Prostate gland (tissue), 2 donors: ENCODE results near the gene LMNTD1. TPM values are rescaled to one million over a fixed set of nuclear protein-coding genes. Genes with fewer than 3 reads are reported as not detected.
A peak's percentile ranks its signal among the peaks of the same experiment; 100 is the strongest.
"Not testable (repeated sequence)": the region's sequence is repeated elsewhere in the genome, so short reads cannot be mapped to it uniquely, and the experiment has no call there.

Source experiments
- DNase-seq: peaks from one replicate; pipeline ENCODE4 v3.0.0-alpha.2; 2019; ENCODE audit warnings: low spot score
- H3K27ac ChIP-seq, 2 donors: fragments of 200-600 bp; sonication (generic); 2 replicates each; pipeline ENCODE4 v1.5.1; 2017 to 2019
- H3K27me3 ChIP-seq: fragments of 200-600 bp; sonication (generic); replicated peaks from 2 replicates; pipeline ENCODE4 v1.5.1; 2019; ENCODE audit not compliant: insufficient read depth
- H3K36me3 ChIP-seq, 2 donors: fragments of 200-600 bp; sonication (generic); 1 replicate in 1 of 2; 2 replicates in 1 of 2; pipeline versions ENCODE4 v1.5.1 to v1.8.1; 2017 to 2019
- H3K4me1 ChIP-seq: fragments of 200-600 bp; sonication (generic); replicated peaks from 2 replicates; pipeline ENCODE4 v1.5.1; 2019
- H3K4me3 ChIP-seq, 2 donors: fragments of 200-600 bp; sonication (generic); 2 replicates each; pipeline ENCODE4 v1.5.1; 2017 to 2019
- H3K9me3 ChIP-seq: fragments of 200-600 bp; sonication (generic); 2 replicates; pipeline ENCODE4 v1.5.1; 2017
- POLR2A ChIP-seq: fragments of 450-650 bp; IDR thresholded peaks from one replicate; pipeline ENCODE4 v1.6.1; 2016; ENCODE audit warnings: antibody characterized with exemption, mild to moderate bottlenecking
- POLR2AphosphoS5 ChIP-seq: sonication (generic); formaldehyde crosslinking; IDR thresholded peaks from one replicate; pipeline ENCODE4 v1.6.1; 2017; ENCODE audit warnings: antibody characterized with exemption
- WGBS: methylation state at CpG from one replicate; pipeline ENCODE4 v1.1.5; 2018; 5-methylcytosine and 5-hydroxymethylcytosine counted together
- intact Hi-C: fragments of 100-400 bp; cut with DNase I; formaldehyde crosslinking; loops from one replicate; pipeline ENCODE4 v1.14.2; 2022
- total RNA-seq, 2 donors: library from RNA; depleted of rRNA; stranded (reverse); fragments of >200 nt; gene quantifications; one replicate each; pipeline ENCODE4 v1.1.0, GENCODE V29; 2016
- TF ChIP-seq, protein P1 (sequence below), 4 experiments: fragments of 200-600 bp in 2 of 4; fragments of 450-650 bp in 2 of 4; sonication (generic) in 2 of 4; IDR thresholded peaks; 1 replicate in 3 of 4; 2 replicates in 1 of 4; pipeline ENCODE4 v1.5.1; 2016 to 2019; ENCODE audit warnings: antibody characterized with exemption in 4 of 4, mild to moderate bottlenecking in 2 of 4, moderate library complexity in 2 of 4

LMNTD1 gene
- total RNA-seq, 2 donors from 2014 or later, result 3.5 TPM; not detected in 1

DNA sequence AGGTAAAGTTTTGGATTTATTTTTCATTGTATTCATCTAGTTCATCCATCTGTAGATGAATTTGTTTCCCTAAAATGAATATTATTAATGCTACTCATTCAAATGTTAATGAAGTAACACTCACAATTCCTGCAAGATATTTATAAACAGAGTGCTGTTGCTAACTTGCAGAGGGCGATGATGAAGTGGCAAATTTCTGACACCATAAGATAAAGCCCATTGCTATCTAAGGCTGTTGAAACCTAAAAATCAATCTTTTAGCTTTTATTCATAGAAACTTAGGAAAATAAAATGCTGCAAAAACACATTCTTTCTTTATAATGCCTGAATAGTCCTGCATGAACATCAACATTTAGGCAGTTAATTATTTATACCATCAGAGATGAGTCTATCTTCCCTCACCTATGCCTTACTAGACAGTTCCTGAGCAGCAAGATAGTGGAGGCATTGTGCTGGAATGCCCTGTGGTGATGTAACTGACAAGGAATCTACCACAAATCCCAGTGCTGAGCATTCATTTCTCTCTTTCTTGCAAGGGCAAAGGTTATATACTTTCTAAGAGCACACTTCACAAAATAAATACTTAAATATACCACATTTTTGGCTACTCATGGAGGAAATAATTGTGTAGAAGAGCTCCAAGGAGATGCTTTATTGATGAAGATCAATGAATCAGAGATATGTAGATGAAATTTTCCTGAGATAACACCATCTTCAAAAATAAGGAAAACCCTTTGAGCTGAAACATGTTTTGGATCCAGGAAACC lies 57.6 kb downstream of the LMNTD1 start:
- TF ChIP-seq POLR2AphosphoS5 (no peak), POLR2A (no peak)
- TF ChIP-seq, protein P1, sequence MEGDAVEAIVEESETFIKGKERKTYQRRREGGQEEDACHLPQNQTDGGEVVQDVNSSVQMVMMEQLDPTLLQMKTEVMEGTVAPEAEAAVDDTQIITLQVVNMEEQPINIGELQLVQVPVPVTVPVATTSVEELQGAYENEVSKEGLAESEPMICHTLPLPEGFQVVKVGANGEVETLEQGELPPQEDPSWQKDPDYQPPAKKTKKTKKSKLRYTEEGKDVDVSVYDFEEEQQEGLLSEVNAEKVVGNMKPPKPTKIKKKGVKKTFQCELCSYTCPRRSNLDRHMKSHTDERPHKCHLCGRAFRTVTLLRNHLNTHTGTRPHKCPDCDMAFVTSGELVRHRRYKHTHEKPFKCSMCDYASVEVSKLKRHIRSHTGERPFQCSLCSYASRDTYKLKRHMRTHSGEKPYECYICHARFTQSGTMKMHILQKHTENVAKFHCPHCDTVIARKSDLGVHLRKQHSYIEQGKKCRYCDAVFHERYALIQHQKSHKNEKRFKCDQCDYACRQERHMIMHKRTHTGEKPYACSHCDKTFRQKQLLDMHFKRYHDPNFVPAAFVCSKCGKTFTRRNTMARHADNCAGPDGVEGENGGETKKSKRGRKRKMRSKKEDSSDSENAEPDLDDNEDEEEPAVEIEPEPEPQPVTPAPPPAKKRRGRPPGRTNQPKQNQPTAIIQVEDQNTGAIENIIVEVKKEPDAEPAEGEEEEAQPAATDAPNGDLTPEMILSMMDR (IDR thresholded peaks at IDR 0.05), result no peak
- 83% methylated on average over 1 of the region's 1 CpG for WGBS
- H3K4me3 ChIP-seq, result no peak overlapping the region

DNA sequence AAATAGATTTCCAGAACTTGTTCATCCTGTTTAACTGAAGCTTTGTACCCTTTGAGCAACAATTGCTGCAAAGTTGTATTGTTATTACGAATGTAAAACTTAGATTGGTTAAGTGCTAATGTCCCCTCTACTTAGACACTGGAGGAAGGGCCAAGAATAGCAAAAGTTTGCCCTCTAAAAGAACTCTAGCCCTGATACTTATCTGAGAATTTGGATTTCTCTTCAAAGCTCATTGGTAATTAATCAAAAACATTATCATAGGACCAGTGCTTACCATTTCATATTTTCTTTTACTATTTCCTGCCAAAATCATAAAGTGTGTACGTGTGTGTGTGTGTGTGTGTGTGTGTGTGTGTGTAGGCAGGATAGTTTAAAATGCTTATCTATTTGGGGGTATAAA lies 58.2 kb downstream of the LMNTD1 start:
- Histone ChIP-seq H3K36me3 (no peaks in the 10 kb centered on the region), H3K27ac (no peak overlapping the region), H3K4me1 (no peaks in the 10 kb centered on the region), H3K4me3 (no peak overlapping the region), H3K9me3 (no peaks in the 10 kb centered on the region), H3K27me3 (no peaks in the 10 kb centered on the region)
- TF ChIP-seq POLR2A, result no peak
- TF ChIP-seq, protein P1 (IDR thresholded peaks at IDR 0.05), result no peak
- TF ChIP-seq POLR2AphosphoS5, result no peak
- intact Hi-C loops, result no loop called here
- 15% methylated on average over 2 of the region's 2 CpGs for WGBS
- DNase-seq, result no peak

More for the DNA sequence above, 57.6 kb downstream of the LMNTD1 start:
- no peak for DNase-seq
- intact Hi-C loops, result no loop called here
- no peak overlapping the region for H3K27ac ChIP-seq
- no peaks in the 10 kb centered on the region for H3K36me3 ChIP-seq
- H3K27me3 ChIP-seq, result no peaks in the 10 kb centered on the region
- no peaks in the 10 kb centered on the region for H3K4me1 ChIP-seq
- H3K9me3 ChIP-seq, result no peaks in the 10 kb centered on the region

DNA sequence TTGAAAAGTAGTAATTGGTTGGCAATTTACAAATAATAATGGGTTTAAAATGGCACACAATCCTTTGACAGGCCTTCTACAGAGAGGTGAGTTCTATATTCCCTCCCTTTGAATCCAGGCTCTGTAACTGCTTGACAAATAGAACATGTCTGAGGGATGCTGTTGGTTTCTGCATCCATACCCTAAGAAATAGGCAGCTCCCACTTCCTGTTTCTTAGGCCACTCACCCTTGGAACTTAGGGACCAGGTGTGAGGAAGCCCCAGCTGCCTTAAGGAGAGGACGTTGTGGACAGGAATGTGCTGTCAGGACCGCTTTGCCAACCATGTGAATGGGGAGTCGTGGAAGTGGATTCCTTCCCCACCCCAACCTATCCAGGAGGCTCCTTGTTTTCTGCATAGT lies 59.4 kb downstream of the LMNTD1 start:
- Histone ChIP-seq H3K27me3 (no peaks in the 10 kb centered on the region), H3K4me3 (no peak overlapping the region), H3K9me3 (no peaks in the 10 kb centered on the region), H3K36me3 (no peaks in the 10 kb centered on the region), H3K4me1 (no peaks in the 10 kb centered on the region), H3K27ac (no peak overlapping the region)
- intact Hi-C loops, result no loop called here
- no peak for DNase-seq
- TF ChIP-seq, protein P1 (IDR thresholded peaks at IDR 0.05), result no peak
- TF ChIP-seq POLR2A, result no peak
- TF ChIP-seq POLR2AphosphoS5, result no peak
- WGBS, result 81% methylated on average over 3 of the region's 3 CpGs

DNA sequence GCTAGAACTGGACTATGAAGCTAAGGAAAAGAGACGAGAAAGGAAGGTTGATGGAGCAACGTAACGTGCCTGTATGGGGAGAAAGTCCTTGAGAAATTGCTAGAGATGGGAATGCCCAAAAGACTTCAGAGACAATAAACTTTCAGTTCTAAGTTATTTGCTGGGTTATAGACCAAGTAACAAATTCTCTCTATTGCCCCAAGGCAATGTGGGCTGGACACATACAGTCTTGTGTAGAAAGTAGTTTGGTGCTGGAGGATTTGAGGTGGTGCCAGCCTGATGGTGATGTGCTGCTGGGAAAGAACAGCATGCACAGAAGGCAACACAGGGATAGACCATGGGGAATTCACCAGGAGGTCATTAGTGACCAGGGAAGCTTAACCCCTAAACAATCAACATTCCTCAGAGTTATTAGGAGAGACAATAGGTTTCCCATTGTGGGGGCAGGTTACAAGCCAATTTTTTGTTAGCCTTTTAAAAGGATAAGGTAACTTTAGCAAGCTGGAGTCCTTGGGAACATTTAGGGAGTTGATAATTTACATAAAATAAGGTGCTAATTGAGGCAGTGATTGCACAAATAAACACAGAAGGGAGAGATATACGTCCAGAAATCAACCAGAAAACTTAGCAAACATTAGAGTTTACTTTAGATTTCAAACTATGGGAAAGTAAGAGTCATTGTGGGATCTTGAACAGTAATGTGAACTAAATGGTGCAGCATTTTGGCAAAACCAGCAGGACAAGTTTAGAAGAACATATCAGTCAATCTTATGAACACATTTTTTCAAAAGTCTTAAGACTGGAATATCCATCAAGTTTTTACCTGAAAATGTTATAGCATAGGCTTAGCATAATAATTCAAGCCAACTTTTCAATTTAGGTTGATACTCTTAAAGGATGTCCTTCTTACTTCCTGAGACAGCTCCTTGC lies 61.4 kb downstream of the LMNTD1 start:
- TF ChIP-seq, protein P1 (IDR thresholded peaks at IDR 0.05), result no peak
- no peak for TF ChIP-seq POLR2AphosphoS5
- no peak for TF ChIP-seq POLR2A
- intact Hi-C loops, result no loop called here
- no peak for DNase-seq
- H3K4me3 ChIP-seq, result no peak overlapping the region
- H3K9me3 ChIP-seq, result no peaks in the 10 kb centered on the region
- H3K36me3 ChIP-seq, result no peaks in the 10 kb centered on the region
- no peak overlapping the region for H3K27ac ChIP-seq
- H3K27me3 ChIP-seq, result no peaks in the 10 kb centered on the region
- H3K4me1 ChIP-seq, result no peaks in the 10 kb centered on the region
- WGBS, result 67% methylated on average over 4 of the region's 4 CpGs

DNA sequence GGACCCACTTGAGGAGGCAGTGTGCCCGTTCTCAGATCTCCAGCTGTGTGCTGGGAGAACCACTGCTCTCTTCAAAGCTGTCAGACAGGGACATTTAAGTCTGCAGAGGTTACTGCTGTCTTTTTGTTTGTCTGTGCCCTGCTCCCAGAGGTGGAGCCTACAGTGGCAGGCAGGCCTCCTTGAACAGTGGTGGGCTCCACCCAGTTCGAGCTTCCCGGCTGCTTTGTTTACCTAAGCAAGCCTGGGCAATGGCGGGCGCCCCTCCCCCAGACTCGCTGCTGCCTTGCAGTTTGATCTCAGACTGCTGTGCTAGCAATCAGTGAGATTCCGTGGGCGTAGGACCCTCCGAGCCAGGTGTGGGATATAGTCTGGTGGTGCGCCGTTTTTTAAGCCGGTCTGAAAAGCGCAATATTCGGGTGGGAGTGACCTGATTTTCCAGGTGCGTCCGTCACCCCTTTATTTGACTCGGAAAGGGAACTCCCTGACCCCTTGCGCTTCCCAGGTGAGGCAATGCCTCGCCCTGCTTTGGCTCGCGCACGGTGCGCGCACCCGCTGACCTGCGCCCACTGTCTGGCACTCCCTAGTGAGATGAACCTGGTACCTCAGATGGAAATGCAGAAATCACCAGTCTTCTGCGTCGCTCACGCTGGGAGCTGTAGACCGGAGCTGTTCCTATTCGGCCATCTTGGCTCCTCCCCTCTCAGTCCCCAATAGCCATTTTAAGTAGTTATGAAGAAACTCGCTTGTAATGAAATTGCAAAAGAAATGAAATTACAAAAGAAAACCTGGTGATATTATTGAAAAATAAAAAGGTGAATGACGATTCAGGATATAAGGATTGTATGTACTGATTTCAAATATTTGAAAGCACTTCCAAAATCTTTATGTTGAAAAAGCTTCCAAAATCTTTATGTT lies 63.9 kb downstream of the LMNTD1 start:
- H3K4me1 ChIP-seq, H3K36me3 ChIP-seq, H3K27me3 ChIP-seq, intact Hi-C loops, H3K9me3 ChIP-seq: not testable (repeated sequence)
- DNase-seq, result peak; percentile 58
- 47% methylated on average over 17 of the region's 33 CpGs for WGBS
- Histone ChIP-seq H3K4me3 (peak overlapping the region; percentile 17 to 25), H3K27ac (peak overlapping the region; percentile 20 to 34)
